PC-9 (cell line): ENCODE results near the gene JPH2.
A peak's percentile ranks its signal among the peaks of the same experiment; 100 is the strongest.

Experiments used
- EZH2 ChIP-seq: fragments of 200-600 bp; sonication (generic); IDR thresholded peaks from 2 replicates; pipeline ENCODE4 v1.8.0; 2017; ENCODE audit warnings: antibody characterized with exemption, low read depth
- TF ChIP-seq, protein P1 (sequence below): fragments of 200-600 bp; sonication (generic); conservative IDR thresholded peaks from 2 replicates; pipeline ENCODE4 v1.6.1; 2017; ENCODE audit warnings: mixed run types, antibody characterized with exemption, mild to moderate bottlenecking, moderate library complexity

GRCh38 chr20:44217342-44218092 is 30.5 kb upstream of the JPH2 start:
- TF ChIP-seq, protein P1, sequence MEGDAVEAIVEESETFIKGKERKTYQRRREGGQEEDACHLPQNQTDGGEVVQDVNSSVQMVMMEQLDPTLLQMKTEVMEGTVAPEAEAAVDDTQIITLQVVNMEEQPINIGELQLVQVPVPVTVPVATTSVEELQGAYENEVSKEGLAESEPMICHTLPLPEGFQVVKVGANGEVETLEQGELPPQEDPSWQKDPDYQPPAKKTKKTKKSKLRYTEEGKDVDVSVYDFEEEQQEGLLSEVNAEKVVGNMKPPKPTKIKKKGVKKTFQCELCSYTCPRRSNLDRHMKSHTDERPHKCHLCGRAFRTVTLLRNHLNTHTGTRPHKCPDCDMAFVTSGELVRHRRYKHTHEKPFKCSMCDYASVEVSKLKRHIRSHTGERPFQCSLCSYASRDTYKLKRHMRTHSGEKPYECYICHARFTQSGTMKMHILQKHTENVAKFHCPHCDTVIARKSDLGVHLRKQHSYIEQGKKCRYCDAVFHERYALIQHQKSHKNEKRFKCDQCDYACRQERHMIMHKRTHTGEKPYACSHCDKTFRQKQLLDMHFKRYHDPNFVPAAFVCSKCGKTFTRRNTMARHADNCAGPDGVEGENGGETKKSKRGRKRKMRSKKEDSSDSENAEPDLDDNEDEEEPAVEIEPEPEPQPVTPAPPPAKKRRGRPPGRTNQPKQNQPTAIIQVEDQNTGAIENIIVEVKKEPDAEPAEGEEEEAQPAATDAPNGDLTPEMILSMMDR, result peak; percentile 98
- no peak for TF ChIP-seq EZH2
